CD4-positive, alpha-beta T cell (primary cell): ENCODE measurements around the gene YIPF6. TPM values are rescaled to one million over a fixed set of nuclear protein-coding genes. Genes with fewer than 3 reads are reported as not detected.
"Not testable (repeated sequence)": the region's sequence is repeated elsewhere in the genome, so short reads cannot be mapped to it uniquely, and the experiment has no call there.

ENCODE experiments used
- ATAC-seq: fragments of 200-7000 bp; cut with Tn5 transposase; one replicate; pipeline ENCODE4 v1.10.0; 2022; ENCODE audit warnings: mild to moderate bottlenecking; ENCODE audit not compliant: poor library complexity
- CTCF ChIA-PET: fragments of 350-600 bp; sonication (Branson Sonifier 250); formaldehyde crosslinking; loops from one replicate; lab custom pipeline; 2021; ENCODE audit warnings: antibody characterized with exemption, inconsistent platforms; lab: Charles Lee
- POLR2A ChIA-PET: fragments of 350-600 bp; sonication (Branson Sonifier 250); formaldehyde crosslinking; loops from one replicate; lab custom pipeline; 2021; ENCODE audit warnings: antibody characterized with exemption, inconsistent platforms; lab: Charles Lee
- DNase-seq, 14 experiments: peaks; one replicate each; pipeline ENCODE4 v3.0.0-alpha.2; 2013 to 2020; ENCODE audit warnings: mixed read lengths in 2 of 14
- H3K27ac ChIP-seq, 2 donors: one replicate each; pipeline versions ENCODE4 v1.5.1 to v1.7.0; 2013; ENCODE audit warnings: low read length in 2 of 2, low read depth in 1 of 2, mild to moderate bottlenecking in 1 of 2
- H3K27me3 ChIP-seq, 2 experiments: 1 replicate in 1 of 2; 2 replicates in 1 of 2; pipeline versions ENCODE4 v1.6.1 to v1.7.0; 2013; ENCODE audit warnings: low read length in 2 of 2, control low read depth in 1 of 2, mild to moderate bottlenecking in 1 of 2, moderate library complexity in 1 of 2; ENCODE audit not compliant: insufficient read depth in 2 of 2, control insufficient read depth in 1 of 2
- H3K36me3 ChIP-seq: one replicate; pipeline ENCODE4 v1.6.1; 2013; ENCODE audit warnings: low read length, control low read depth; ENCODE audit not compliant: insufficient read depth
- H3K4me1 ChIP-seq: one replicate; pipeline ENCODE4 v1.6.1; 2013; ENCODE audit warnings: low read length, control low read depth; ENCODE audit not compliant: insufficient read depth
- H3K4me3 ChIP-seq: one replicate; pipeline ENCODE4 v1.5.1; 2013; ENCODE audit warnings: mild to moderate bottlenecking, low read length, moderate library complexity
- H3K9me3 ChIP-seq, 2 experiments: 1 replicate in 1 of 2; 2 replicates in 1 of 2; pipeline versions ENCODE4 v1.6.1 to v1.7.0; 2013; ENCODE audit warnings: low read length in 2 of 2, mild to moderate bottlenecking in 2 of 2, control low read depth in 1 of 2, moderate library complexity in 1 of 2; ENCODE audit not compliant: control insufficient read depth in 1 of 2, insufficient read depth in 1 of 2
- H3K27ac Mint-ChIP-seq: one replicate; pipeline ENCODE4 v1.8.0; 2020; ENCODE audit warnings: mixed read lengths
- H3K27me3 Mint-ChIP-seq: one replicate; pipeline ENCODE4 v1.8.0; 2021; ENCODE audit warnings: mixed read lengths
- H3K36me3 Mint-ChIP-seq: one replicate; pipeline ENCODE4 v1.8.0; 2021; ENCODE audit warnings: low read depth, mixed read lengths
- H3K4me1 Mint-ChIP-seq: one replicate; pipeline ENCODE4 v1.8.0; 2021; ENCODE audit warnings: low read depth, mixed read lengths
- H3K4me3 Mint-ChIP-seq: one replicate; pipeline ENCODE4 v1.8.0; 2020; ENCODE audit warnings: mild to moderate bottlenecking, mixed read lengths
- H3K9me3 Mint-ChIP-seq: one replicate; pipeline ENCODE4 v1.8.0; 2020; ENCODE audit warnings: mixed read lengths
- intact Hi-C, 2 experiments: fragments of 100-400 bp; cut with DNase I in 1 of 2; cut with micrococcal nuclease in 1 of 2; formaldehyde crosslinking; loops; one replicate each; pipeline versions ENCODE4 v1.15.1 to v1.9.0; 2023 to 2025; cut with DNase I, micrococcal nuclease
- total RNA-seq, 174 experiments: library from RNA in 2 of 174; stranded (reverse) in 2 of 174; gene quantifications; one replicate each; pipeline ENCODE4 v1.2.3 and lab custom pipeline; 2021 to 2026
- TF ChIP-seq, protein P1 (sequence below): fragments of 200-600 bp; IDR thresholded peaks from one replicate; pipeline ENCODE4 v1.8.0; 2022; ENCODE audit warnings: antibody characterized with exemption, mild to moderate bottlenecking

The YIPF6 gene
- total RNA-seq, 2 experiments from 2014 or later: 7.0 to 7.4 TPM

GRCh38 chrX:68464796-68465195 is 34.1 kb upstream of the YIPF6 start:
- no peaks in the 10 kb centered on the region for H3K9me3 Mint-ChIP-seq
- Histone ChIP-seq H3K4me1 (no peaks in the 10 kb centered on the region), H3K27me3 (no peaks in the 10 kb centered on the region), H3K36me3 (no peaks in the 10 kb centered on the region), H3K4me3 (no peak overlapping the region), H3K9me3 (no peaks in the 10 kb centered on the region), H3K27ac (no peak overlapping the region)
- H3K4me3 Mint-ChIP-seq: no peak overlapping the region
- H3K4me1 Mint-ChIP-seq: no peaks in the 10 kb centered on the region
- TF ChIP-seq, protein P1, sequence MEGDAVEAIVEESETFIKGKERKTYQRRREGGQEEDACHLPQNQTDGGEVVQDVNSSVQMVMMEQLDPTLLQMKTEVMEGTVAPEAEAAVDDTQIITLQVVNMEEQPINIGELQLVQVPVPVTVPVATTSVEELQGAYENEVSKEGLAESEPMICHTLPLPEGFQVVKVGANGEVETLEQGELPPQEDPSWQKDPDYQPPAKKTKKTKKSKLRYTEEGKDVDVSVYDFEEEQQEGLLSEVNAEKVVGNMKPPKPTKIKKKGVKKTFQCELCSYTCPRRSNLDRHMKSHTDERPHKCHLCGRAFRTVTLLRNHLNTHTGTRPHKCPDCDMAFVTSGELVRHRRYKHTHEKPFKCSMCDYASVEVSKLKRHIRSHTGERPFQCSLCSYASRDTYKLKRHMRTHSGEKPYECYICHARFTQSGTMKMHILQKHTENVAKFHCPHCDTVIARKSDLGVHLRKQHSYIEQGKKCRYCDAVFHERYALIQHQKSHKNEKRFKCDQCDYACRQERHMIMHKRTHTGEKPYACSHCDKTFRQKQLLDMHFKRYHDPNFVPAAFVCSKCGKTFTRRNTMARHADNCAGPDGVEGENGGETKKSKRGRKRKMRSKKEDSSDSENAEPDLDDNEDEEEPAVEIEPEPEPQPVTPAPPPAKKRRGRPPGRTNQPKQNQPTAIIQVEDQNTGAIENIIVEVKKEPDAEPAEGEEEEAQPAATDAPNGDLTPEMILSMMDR: no peak
- CTCF ChIA-PET: no interaction called here
- no peak for ATAC-seq
- H3K36me3 Mint-ChIP-seq: no peaks in the 10 kb centered on the region
- intact Hi-C loops: loop anchor here in 1 of 2 experiments (10.0 kb wide), 1 partner anchor 270 kb away; no protein-coding TSS in a partner anchor
- H3K27me3 Mint-ChIP-seq: no peaks in the 10 kb centered on the region
- POLR2A ChIA-PET: no interaction called here
- no peak overlapping the region for H3K27ac Mint-ChIP-seq
- DNase-seq: no peak

DNA sequence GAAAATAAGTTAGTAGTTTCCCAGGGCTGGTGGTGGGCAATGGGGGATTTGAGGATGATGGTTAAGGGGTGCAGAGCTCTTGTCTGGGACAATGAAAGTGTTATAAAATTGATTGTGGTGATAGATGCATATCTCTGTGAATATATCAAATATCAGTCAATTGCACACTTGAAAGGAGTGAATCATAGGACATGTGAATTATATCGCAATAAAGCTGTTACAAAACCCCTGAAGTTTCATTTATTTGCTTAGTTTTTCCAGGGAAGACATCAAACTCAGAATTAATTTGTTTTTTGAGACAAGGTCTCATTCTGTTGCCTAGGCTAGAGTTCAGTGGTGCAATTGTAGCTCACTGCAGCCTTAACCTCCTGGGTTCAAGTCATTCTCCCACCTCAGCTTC is 17.9 kb upstream of the YIPF6 start:
- Mint-ChIP-seq H3K4me3 (no peak overlapping the region), H3K27me3 (no peaks in the 10 kb centered on the region), H3K36me3 (no peaks in the 10 kb centered on the region), H3K4me1 (no peaks in the 10 kb centered on the region), H3K27ac (no peak overlapping the region), H3K9me3 (no peaks in the 10 kb centered on the region)
- ATAC-seq (no peak), DNase-seq (no peak)
- Histone ChIP-seq H3K4me3 (no peak overlapping the region), H3K27me3 (no peaks in the 10 kb centered on the region), H3K9me3 (no peaks in the 10 kb centered on the region), H3K4me1 (no peaks in the 10 kb centered on the region), H3K36me3 (no peaks in the 10 kb centered on the region), H3K27ac (no peak overlapping the region)
- intact Hi-C loops: no loop called here
- ChIA-PET CTCF (no interaction called here), POLR2A (no interaction called here)
- TF ChIP-seq, protein P1: no peak

DNA sequence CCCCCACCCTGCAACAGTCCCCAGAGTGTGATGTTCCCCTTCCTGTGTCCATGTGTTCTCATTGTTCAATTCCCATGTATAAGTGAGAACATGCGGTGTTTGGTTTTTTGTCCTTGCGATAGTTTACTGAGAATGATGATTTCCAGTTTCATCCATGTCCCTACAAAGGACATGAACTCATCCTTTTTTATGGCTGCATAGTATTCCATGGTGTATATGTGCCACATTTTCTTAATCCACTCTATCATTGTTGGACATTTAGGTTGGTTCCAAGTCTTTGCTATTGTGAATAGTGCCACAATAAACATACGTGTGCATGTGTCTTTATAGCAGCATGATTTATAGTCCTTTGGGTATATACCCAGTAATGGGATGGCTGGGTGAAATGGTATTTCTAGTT is 12.7 kb upstream of the YIPF6 start:
- H3K27me3 Mint-ChIP-seq, POLR2A ChIA-PET, H3K4me3 Mint-ChIP-seq, H3K9me3 ChIP-seq, H3K27ac ChIP-seq, intact Hi-C loops, H3K36me3 ChIP-seq, CTCF ChIA-PET, H3K27me3 ChIP-seq, H3K27ac Mint-ChIP-seq, H3K4me1 Mint-ChIP-seq, ATAC-seq, H3K36me3 Mint-ChIP-seq, H3K9me3 Mint-ChIP-seq, H3K4me1 ChIP-seq, DNase-seq, H3K4me3 ChIP-seq: not testable (repeated sequence)

DNA sequence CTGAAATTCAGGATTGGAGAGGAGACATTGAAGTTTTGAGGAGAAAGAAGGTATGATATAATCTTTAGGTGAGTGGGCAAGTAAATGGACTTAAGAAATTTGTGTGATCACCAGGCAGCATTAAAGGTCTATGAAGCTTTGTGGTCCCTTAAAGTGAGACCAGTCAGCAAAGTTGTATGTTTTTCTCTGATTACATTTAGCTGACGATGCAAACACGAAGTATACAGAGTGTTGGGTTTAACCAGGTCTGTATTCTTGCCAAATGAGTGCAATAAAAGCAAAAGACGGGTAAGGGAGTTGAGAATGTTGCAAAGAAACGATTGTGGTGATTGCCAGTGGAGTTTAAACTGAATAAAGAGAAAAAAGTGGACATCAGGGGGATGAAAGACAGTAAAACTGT is 11.6 kb upstream of the YIPF6 start:
- POLR2A ChIA-PET: no interaction called here
- H3K27ac ChIP-seq: no peak overlapping the region
- H3K27ac Mint-ChIP-seq: no peak overlapping the region
- CTCF ChIA-PET: no interaction called here
- no peaks in the 10 kb centered on the region for H3K27me3 Mint-ChIP-seq
- no peak for ATAC-seq
- no peaks in the 10 kb centered on the region for H3K36me3 Mint-ChIP-seq
- no peak overlapping the region for H3K4me3 ChIP-seq
- DNase-seq: no peak
- H3K36me3 ChIP-seq: no peaks in the 10 kb centered on the region
- peaks cover 3% of the 10 kb centered on the region for H3K4me1 Mint-ChIP-seq
- H3K4me1 ChIP-seq: no peaks in the 10 kb centered on the region
- intact Hi-C loops: no loop called here
- TF ChIP-seq, protein P1: no peak
- H3K9me3 ChIP-seq: no peaks in the 10 kb centered on the region
- H3K4me3 Mint-ChIP-seq: no peak overlapping the region
- no peaks in the 10 kb centered on the region for H3K9me3 Mint-ChIP-seq
- H3K27me3 ChIP-seq: no peaks in the 10 kb centered on the region
